ENCODE results near the gene ZNF532. TPM values are rescaled to one million over a fixed set of nuclear protein-coding genes. Genes with fewer than 3 reads are reported as not detected.
"Not testable (repeated sequence)": the region's sequence is repeated elsewhere in the genome, so short reads cannot be mapped to it uniquely, and the experiment has no call there.

Gene ZNF532
- total RNA-seq, 6 experiments from 2014 or later = 43.1 to 56.6 (median 50.1) TPM

DNA sequence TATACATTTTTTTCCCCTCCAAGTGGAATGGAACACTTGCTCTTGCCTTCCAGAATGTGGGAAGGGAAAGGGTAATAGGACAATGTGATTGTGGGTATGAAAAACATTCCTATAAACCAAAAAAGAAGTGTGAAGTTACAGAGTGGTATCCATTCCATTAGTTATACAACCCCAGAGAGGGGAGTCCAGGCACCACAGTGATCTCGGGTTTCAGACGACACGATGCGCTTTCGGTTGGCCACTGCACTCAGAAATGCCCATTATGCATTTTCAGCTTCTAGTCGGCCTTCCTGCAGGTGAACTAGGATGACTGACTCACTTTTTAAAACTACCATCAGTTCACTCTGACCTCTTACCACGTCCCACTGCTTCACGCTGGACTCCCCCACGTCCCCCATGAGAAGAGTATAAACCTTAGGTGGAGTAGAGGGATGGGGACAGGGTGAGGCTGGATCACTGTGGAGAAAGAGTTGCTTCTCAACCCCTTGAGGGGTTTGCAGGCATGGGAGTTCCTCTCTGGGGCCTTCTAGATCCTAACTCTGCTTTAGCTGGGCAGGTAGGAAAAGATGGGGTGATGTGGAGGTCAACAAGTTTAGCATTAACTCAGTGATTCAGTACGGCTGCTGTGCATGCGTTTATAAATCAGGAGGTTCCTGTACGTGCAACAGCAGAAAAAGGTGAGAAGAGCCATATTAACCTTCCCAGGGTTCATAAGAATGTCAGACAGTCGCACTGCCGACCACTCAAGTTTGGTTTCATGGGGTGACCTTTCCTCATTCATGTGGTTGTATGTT lies 50.5 kb downstream of the ZNF532 start:
- no peak for TF ChIP-seq CTCF (IDR thresholded peaks at IDR 0.05)
- Mint-ChIP-seq H3K27ac (no peak overlapping the region), H3K36me3 (ENCODE audit: low read depth) (peaks cover 47% of the 10 kb centered on the region), H3K9me3 (no peaks in the 10 kb centered on the region), H3K27me3 (ENCODE audit: insufficient read depth) (no peaks in the 10 kb centered on the region), H3K4me1 (ENCODE audit: low read depth) (peaks cover 49% of the 10 kb centered on the region), H3K4me3 (no peak overlapping the region)
- DNase-seq = no peak

GRCh38 chr18:58915995-58916394 lies 51.3 kb downstream of the ZNF532 start:
- Mint-ChIP-seq H3K36me3 (ENCODE audit: low read depth) (peaks cover 43% of the 10 kb centered on the region), H3K4me1 (ENCODE audit: low read depth) (peaks cover 42% of the 10 kb centered on the region), H3K4me3 (no peak overlapping the region), H3K27me3 (ENCODE audit: insufficient read depth) (no peaks in the 10 kb centered on the region), H3K9me3 (no peaks in the 10 kb centered on the region), H3K27ac (no peak overlapping the region)
- no peak for DNase-seq
- TF ChIP-seq CTCF (IDR thresholded peaks at IDR 0.05) = no peak

- H3K36me3 Mint-ChIP-seq (ENCODE audit: low read depth) = peaks cover 62% of the 10 kb centered on the region
- not testable (repeated sequence) for H3K27ac Mint-ChIP-seq; H3K27me3 Mint-ChIP-seq (ENCODE audit: insufficient read depth); DNase-seq; H3K4me1 Mint-ChIP-seq (ENCODE audit: low read depth); H3K4me3 Mint-ChIP-seq; H3K9me3 Mint-ChIP-seq
Observed at GRCh38 chr18:58919934-58920333, 55.3 kb downstream of the ZNF532 start.

GRCh38 chr18:58922995-58923394 lies 58.3 kb downstream of the ZNF532 start:
- 0 out of 2 replicates have a peak, but pooled peaks cover 4% of the 10 kb centered on the region for H3K9me3 Mint-ChIP-seq
- DNase-seq = no peak
- H3K4me1 Mint-ChIP-seq (ENCODE audit: low read depth) = peaks cover 6% of the 10 kb centered on the region
- H3K4me3 Mint-ChIP-seq = no peak overlapping the region
- H3K27ac Mint-ChIP-seq = no peak overlapping the region
- no peak for TF ChIP-seq CTCF (IDR thresholded peaks at IDR 0.05)
- peaks cover 57% of the 10 kb centered on the region for H3K36me3 Mint-ChIP-seq (ENCODE audit: low read depth)
- no peaks in the 10 kb centered on the region; the same call in 1 of the 2 replicates for H3K27me3 Mint-ChIP-seq (ENCODE audit: insufficient read depth)

DNA sequence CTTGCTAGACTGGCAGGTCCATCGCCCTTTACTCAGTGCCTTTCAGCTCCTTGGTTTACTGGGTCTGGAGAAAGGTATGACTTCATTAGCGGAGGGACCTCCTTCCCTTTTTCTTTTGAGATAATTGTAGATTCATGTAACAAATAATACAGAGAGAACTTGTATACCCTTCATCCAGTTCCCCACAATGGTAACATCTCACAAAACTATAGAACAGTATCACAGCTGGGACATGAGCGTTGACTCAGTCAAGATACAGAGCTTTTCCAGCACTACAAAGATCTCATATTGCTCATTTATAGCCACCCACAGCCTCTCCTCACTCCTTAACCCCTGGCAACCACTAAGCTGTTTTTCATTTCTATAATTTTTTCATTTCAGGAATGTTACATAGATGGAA lies 59.8 kb downstream of the ZNF532 start:
- no peak for TF ChIP-seq CTCF (IDR thresholded peaks at IDR 0.05)
- Mint-ChIP-seq H3K27ac (no peak overlapping the region), H3K27me3 (ENCODE audit: insufficient read depth) (no peaks in the 10 kb centered on the region; the same call in 1 of the 2 replicates), H3K4me1 (ENCODE audit: low read depth) (peaks cover 21% of the 10 kb centered on the region), H3K9me3 (0 out of 2 replicates have a peak, but pooled peaks cover 4% of the 10 kb centered on the region), H3K4me3 (no peak overlapping the region), H3K36me3 (ENCODE audit: low read depth) (peaks cover 48% of the 10 kb centered on the region)
- DNase-seq = no peak

DNA sequence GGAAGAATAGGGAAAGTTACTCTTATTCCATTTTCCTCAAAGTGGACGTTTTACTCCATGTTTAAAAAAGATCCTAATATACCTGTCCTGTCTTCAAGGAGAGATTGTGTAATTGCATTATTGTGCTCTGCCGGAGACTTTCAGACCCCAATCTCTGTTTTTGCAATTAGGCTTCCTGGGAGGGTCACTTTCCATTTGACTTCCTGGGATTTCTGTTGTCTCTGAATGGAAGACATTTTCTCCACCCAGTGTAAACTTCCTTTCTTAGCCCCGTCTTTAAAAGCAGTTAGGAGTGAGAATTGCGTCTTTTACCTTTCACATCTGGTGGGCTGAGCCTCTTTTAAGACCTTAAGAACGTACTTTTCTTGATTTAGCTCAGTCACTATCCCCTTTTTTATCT lies 63.0 kb downstream of the ZNF532 start:
- 0 out of 2 replicates have a peak, but pooled peaks cover 4% of the 10 kb centered on the region for H3K9me3 Mint-ChIP-seq
- H3K27me3 Mint-ChIP-seq (ENCODE audit: insufficient read depth) = no peaks in the 10 kb centered on the region; the same call in 1 of the 2 replicates
- H3K4me1 Mint-ChIP-seq (ENCODE audit: low read depth) = peaks cover 32% of the 10 kb centered on the region
- TF ChIP-seq CTCF (IDR thresholded peaks at IDR 0.05) = no peak
- H3K4me3 Mint-ChIP-seq = no peak overlapping the region
- peaks cover 43% of the 10 kb centered on the region for H3K36me3 Mint-ChIP-seq (ENCODE audit: low read depth)
- no peak overlapping the region for H3K27ac Mint-ChIP-seq
- DNase-seq = no peak
